Measurements from ENCODE around the gene VHLL.
A peak's percentile ranks its signal among the peaks of the same experiment; 100 is the strongest.

VHLL gene

DNA sequence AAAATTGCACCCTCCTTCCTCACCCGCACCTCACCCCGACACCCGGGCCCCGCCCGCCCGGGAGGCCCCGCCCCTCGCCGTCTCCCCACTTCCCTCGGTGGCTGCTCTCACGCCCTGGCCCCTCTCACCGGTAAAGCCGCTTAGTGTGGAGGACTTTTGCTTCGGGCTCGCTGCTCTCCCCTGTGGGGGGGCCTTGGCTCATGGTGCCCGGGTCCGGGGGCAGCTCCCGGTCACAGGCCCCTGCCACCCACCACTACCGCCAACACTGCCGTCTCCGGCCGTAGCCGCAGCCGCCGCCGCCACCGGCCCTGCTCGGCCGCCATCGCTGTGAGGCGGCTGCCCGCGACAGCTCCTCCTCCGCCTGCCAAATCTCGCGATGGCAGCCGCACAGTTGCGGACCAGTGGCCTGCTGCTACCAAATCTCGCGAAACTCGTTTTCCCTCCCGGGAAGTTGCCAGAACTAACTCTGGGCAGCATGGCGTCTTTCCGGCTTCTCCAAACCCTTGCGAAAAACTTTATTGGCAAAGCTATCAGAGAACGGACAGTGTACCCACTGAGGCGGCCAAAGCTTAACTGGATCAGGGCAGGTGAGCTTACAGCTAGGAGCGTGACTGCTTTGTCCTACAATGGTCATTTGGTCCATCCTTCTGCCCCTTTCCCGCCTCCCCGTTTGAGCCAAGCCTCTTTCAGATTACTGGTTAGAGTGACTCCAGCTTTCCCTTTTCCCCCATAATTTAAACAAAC lies 16.5 kb downstream of the VHLL start, which contains the start of gene SMG5:
TSS of gene SMG5 (minus strand) at position 347 of the 744 bp plus-strand sequence. CDS start at position 202, 145 bp downstream.
- no peaks in the 10 kb centered on the region for H3K27me3 ChIP-seq (ENCODE audit: insufficient read depth, poor library complexity, severe bottlenecking)
- peak; percentile 82 to 99 for DNase-seq (ENCODE audit: low read depth in 1 of 2, low spot score in 1 of 2)
- TF ChIP-seq, protein P1, sequence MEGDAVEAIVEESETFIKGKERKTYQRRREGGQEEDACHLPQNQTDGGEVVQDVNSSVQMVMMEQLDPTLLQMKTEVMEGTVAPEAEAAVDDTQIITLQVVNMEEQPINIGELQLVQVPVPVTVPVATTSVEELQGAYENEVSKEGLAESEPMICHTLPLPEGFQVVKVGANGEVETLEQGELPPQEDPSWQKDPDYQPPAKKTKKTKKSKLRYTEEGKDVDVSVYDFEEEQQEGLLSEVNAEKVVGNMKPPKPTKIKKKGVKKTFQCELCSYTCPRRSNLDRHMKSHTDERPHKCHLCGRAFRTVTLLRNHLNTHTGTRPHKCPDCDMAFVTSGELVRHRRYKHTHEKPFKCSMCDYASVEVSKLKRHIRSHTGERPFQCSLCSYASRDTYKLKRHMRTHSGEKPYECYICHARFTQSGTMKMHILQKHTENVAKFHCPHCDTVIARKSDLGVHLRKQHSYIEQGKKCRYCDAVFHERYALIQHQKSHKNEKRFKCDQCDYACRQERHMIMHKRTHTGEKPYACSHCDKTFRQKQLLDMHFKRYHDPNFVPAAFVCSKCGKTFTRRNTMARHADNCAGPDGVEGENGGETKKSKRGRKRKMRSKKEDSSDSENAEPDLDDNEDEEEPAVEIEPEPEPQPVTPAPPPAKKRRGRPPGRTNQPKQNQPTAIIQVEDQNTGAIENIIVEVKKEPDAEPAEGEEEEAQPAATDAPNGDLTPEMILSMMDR (IDR thresholded peaks at IDR 0.05; ENCODE audit: insufficient read depth, low read length): no peak
- peak; percentile 79 for TF ChIP-seq GABPA (IDR thresholded peaks at IDR 0.05; ENCODE audit: low read depth)
- TF ChIP-seq SPI1 (IDR thresholded peaks at IDR 0.05; ENCODE audit: borderline replicate concordance, low read depth): peak; percentile 53; the same call in 1 of the 2 replicates
- TF ChIP-seq, protein P2, sequence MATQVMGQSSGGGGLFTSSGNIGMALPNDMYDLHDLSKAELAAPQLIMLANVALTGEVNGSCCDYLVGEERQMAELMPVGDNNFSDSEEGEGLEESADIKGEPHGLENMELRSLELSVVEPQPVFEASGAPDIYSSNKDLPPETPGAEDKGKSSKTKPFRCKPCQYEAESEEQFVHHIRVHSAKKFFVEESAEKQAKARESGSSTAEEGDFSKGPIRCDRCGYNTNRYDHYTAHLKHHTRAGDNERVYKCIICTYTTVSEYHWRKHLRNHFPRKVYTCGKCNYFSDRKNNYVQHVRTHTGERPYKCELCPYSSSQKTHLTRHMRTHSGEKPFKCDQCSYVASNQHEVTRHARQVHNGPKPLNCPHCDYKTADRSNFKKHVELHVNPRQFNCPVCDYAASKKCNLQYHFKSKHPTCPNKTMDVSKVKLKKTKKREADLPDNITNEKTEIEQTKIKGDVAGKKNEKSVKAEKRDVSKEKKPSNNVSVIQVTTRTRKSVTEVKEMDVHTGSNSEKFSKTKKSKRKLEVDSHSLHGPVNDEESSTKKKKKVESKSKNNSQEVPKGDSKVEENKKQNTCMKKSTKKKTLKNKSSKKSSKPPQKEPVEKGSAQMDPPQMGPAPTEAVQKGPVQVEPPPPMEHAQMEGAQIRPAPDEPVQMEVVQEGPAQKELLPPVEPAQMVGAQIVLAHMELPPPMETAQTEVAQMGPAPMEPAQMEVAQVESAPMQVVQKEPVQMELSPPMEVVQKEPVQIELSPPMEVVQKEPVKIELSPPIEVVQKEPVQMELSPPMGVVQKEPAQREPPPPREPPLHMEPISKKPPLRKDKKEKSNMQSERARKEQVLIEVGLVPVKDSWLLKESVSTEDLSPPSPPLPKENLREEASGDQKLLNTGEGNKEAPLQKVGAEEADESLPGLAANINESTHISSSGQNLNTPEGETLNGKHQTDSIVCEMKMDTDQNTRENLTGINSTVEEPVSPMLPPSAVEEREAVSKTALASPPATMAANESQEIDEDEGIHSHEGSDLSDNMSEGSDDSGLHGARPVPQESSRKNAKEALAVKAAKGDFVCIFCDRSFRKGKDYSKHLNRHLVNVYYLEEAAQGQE (IDR thresholded peaks at IDR 0.05; ENCODE audit: insufficient replicate concordance, low read depth): peak; percentile 56
- TF ChIP-seq POLR2AphosphoS5 (IDR thresholded peaks at IDR 0.05; ENCODE audit: low read depth): peak; percentile 91; the same call in 1 of the 2 replicates
- peak within 1 kb of the TSS; percentile 90 for H3K27ac ChIP-seq (replicated peaks)
- H3K4me3 ChIP-seq (replicated peaks; ENCODE audit: insufficient read depth, low read length): peak within 1 kb of the TSS; percentile 82

DNA sequence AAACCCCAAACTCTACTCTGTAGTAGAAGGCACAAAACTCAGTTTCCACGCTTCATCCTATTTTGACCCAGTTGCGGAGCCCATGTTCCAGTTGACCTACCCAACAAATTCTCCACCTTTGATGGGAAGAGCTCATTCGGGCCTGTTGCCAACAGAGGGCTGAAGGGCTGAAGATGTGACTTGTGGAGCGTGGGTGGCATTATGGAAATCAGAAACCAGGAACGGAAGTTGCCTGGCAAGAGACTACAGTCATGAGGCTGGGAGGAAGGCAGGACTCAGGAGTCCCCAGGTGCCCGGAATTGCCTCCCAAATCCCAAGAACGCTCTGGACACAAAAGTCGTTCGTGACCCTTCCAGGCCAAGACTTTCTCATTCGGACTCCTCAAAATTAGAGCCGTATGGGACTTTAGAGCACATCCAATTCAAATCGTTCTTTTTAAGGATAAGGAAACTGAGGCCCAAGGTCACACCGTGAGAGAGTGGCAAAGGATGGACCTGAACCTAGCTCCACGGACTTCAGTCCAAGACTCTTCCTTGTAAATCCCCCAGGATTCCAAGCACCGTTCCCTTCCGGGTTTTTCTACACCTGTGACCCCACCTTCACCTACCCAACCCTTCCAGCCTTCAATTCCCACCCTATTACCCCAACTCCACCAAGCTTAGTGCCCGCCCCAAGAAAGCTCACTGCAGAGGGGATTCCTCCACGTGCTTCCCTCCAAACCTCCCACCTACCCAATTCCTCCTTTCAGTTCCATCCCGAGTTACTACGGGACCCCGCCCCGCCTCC lies 17.2 kb downstream of the VHLL start:
- peak overlapping the region; percentile 90 for H3K27ac ChIP-seq (replicated peaks)

DNA sequence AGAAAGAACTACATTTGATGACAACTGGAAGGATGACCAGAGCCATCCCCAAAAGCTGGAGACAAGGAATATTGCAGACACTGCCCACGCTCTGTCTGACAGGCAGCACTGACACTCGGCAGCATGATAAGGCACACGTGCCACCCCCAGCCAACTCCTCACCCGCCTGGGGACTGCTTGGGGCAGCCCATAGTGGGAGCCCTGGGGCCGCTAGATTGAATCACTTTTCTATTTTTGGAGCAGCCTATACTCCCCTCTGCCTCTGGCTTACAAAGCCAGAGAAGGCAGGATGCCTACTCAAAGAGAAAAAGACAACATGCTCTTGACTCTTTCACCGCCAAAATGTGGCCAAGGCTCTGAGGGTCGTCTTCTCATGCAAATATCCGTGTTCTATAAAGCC lies 17.8 kb downstream of the VHLL start:
- Histone ChIP-seq H3K27ac (replicated peaks) (peak overlapping the region; percentile 90), H3K27me3 (ENCODE audit: insufficient read depth, poor library complexity, severe bottlenecking) (no peaks in the 10 kb centered on the region), H3K4me3 (replicated peaks; ENCODE audit: insufficient read depth, low read length) (peak overlapping the region; percentile 82)
- TF ChIP-seq POLR2AphosphoS5 (IDR thresholded peaks at IDR 0.05; ENCODE audit: low read depth) (no peak), SPI1 (IDR thresholded peaks at IDR 0.05; ENCODE audit: borderline replicate concordance, low read depth) (no peak), GABPA (IDR thresholded peaks at IDR 0.05; ENCODE audit: low read depth) (no peak)
- TF ChIP-seq, protein P1 (IDR thresholded peaks at IDR 0.05; ENCODE audit: insufficient read depth, low read length): no peak
- TF ChIP-seq, protein P2 (IDR thresholded peaks at IDR 0.05; ENCODE audit: insufficient replicate concordance, low read depth): no peak
- DNase-seq (ENCODE audit: low read depth in 1 of 2, low spot score in 1 of 2): peak; percentile 35 to 57

More for the DNA sequence above, 17.2 kb downstream of the VHLL start:
- no peaks in the 10 kb centered on the region for H3K27me3 ChIP-seq (ENCODE audit: insufficient read depth, poor library complexity, severe bottlenecking)
- peak; percentile 35 to 45 for DNase-seq (ENCODE audit: low read depth in 1 of 2, low spot score in 1 of 2)
- peak overlapping the region; percentile 82 for H3K4me3 ChIP-seq (replicated peaks; ENCODE audit: insufficient read depth, low read length)
- TF ChIP-seq SPI1 (IDR thresholded peaks at IDR 0.05; ENCODE audit: borderline replicate concordance, low read depth) (peak; percentile 33; the same call in 1 of the 2 replicates), POLR2AphosphoS5 (IDR thresholded peaks at IDR 0.05; ENCODE audit: low read depth) (no peak; the same call in 1 of the 2 replicates)
- TF ChIP-seq, protein P1 (IDR thresholded peaks at IDR 0.05; ENCODE audit: insufficient read depth, low read length): no peak

All from HL-60 (cell line).